ENCODE results near the gene U2AF1L4. TPM values are rescaled to one million over a fixed set of nuclear protein-coding genes. Genes with fewer than 3 reads are reported as not detected.
A peak's percentile ranks its signal among the peaks of the same experiment; 100 is the strongest.

The U2AF1L4 gene
- polyA plus RNA-seq, 1 donor from 2014 or later: 57.0 TPM

GRCh38 chr19:35780058-35780457 lies 34.8 kb upstream of the U2AF1L4 start:
- no peaks in the 10 kb centered on the region for H3K27me3 ChIP-seq (ENCODE audit: insufficient read depth, low read depth, low read length)
- H3F3A ChIP-seq (ENCODE audit: insufficient read depth, low read length, poor library complexity, severe bottlenecking): no peaks in the 10 kb centered on the region
- no peak overlapping the region for H3K9ac ChIP-seq (ENCODE audit: low read length)
- no peaks in the 10 kb centered on the region for H3K36me3 ChIP-seq (ENCODE audit: insufficient read depth, low read length)
- H3K9me2 ChIP-seq (ENCODE audit: insufficient read depth, low read length): no peaks in the 10 kb centered on the region
- no peak overlapping the region for H3K4me3 ChIP-seq (ENCODE audit: low read length)
- no peak for TF ChIP-seq SMC3 (conservative IDR thresholded peaks at IDR 0.05; ENCODE audit: poor library complexity)
- no peak for TF ChIP-seq EZH2 (IDR thresholded peaks at IDR 0.05; ENCODE audit: borderline replicate concordance, insufficient read depth, low read length, poor library complexity, severe bottlenecking)
- no peak for TF ChIP-seq POLR2AphosphoS5 (IDR thresholded peaks at IDR 0.05)
- TF ChIP-seq CTCF (IDR thresholded peaks at IDR 0.05; ENCODE audit: poor library complexity, severe bottlenecking): no peak
- TF ChIP-seq TAF1 (IDR thresholded peaks at IDR 0.05; ENCODE audit: low read depth): no peak
- H3K9me3 ChIP-seq (ENCODE audit: low read length): no peaks in the 10 kb centered on the region
- H2AFZ ChIP-seq (ENCODE audit: low read depth, low read length): no peak overlapping the region
- no peak overlapping the region for H3K27ac ChIP-seq (ENCODE audit: low read length)
- no peak overlapping the region for H3K4me2 ChIP-seq (ENCODE audit: low read length)
- H4K20me1 ChIP-seq (ENCODE audit: insufficient read depth): no peaks in the 10 kb centered on the region
- H3K79me2 ChIP-seq (replicated peaks; ENCODE audit: insufficient read depth, low read length): peaks cover 25% of the 10 kb centered on the region

GRCh38 chr19:35779033-35779432 lies 33.8 kb upstream of the U2AF1L4 start:
- no peak overlapping the region for H3K27ac ChIP-seq (ENCODE audit: low read length)
- no peaks in the 10 kb centered on the region for H3K9me3 ChIP-seq (ENCODE audit: low read length)
- no peaks in the 10 kb centered on the region for H4K20me1 ChIP-seq (ENCODE audit: insufficient read depth)
- TF ChIP-seq TAF1 (IDR thresholded peaks at IDR 0.05; ENCODE audit: low read depth) (no peak), EZH2 (IDR thresholded peaks at IDR 0.05; ENCODE audit: borderline replicate concordance, insufficient read depth, low read length, poor library complexity, severe bottlenecking) (no peak), SMC3 (conservative IDR thresholded peaks at IDR 0.05; ENCODE audit: poor library complexity) (no peak), RAD21 (conservative IDR thresholded peaks at IDR 0.05) (no peak), POLR2AphosphoS5 (IDR thresholded peaks at IDR 0.05) (no peak), CTCF (IDR thresholded peaks at IDR 0.05; ENCODE audit: poor library complexity, severe bottlenecking) (no peak), REST (IDR thresholded peaks at IDR 0.05; ENCODE audit: borderline replicate concordance) (no peak)
- H3K4me3 ChIP-seq (ENCODE audit: low read length): peak overlapping the region; percentile 86
- H3K9ac ChIP-seq (ENCODE audit: low read length): no peak overlapping the region
- H3K4me2 ChIP-seq (ENCODE audit: low read length): no peak overlapping the region
- no peaks in the 10 kb centered on the region for H3K27me3 ChIP-seq (ENCODE audit: insufficient read depth, low read depth, low read length)
- H3K36me3 ChIP-seq (ENCODE audit: insufficient read depth, low read length): no peaks in the 10 kb centered on the region
- peaks cover 25% of the 10 kb centered on the region for H3K79me2 ChIP-seq (replicated peaks; ENCODE audit: insufficient read depth, low read length)
- no peak overlapping the region for H2AFZ ChIP-seq (ENCODE audit: low read depth, low read length)
- H3F3A ChIP-seq (ENCODE audit: insufficient read depth, low read length, poor library complexity, severe bottlenecking): no peaks in the 10 kb centered on the region
- no peaks in the 10 kb centered on the region for H3K9me2 ChIP-seq (ENCODE audit: insufficient read depth, low read length)
